ENCODE measurements around the gene DQX1.
A peak's percentile ranks its signal among the peaks of the same experiment; 100 is the strongest.

Gene DQX1

GRCh38 chr2:74510272-74510671 lies 15.8 kb downstream of the DQX1 start:
- no peak for DNase-seq

GRCh38 chr2:74507926-74508520 lies 18.0 kb downstream of the DQX1 start:
- DNase-seq, result no peak

GRCh38 chr2:74507145-74507925 lies 18.7 kb downstream of the DQX1 start, which contains the start of gene PCGF1:
PCGF1 (minus strand) TSS chr2:74507695; CDS start chr2:74507668, 27 bp downstream.
- peak; percentile 91 for DNase-seq

- no peak for DNase-seq
Observed at GRCh38 chr2:74505448-74506246, 20.4 kb downstream of the DQX1 start.

GRCh38 chr2:74504591-74504990 lies 21.4 kb downstream of the DQX1 start:
- DNase-seq, result no peak

DNA sequence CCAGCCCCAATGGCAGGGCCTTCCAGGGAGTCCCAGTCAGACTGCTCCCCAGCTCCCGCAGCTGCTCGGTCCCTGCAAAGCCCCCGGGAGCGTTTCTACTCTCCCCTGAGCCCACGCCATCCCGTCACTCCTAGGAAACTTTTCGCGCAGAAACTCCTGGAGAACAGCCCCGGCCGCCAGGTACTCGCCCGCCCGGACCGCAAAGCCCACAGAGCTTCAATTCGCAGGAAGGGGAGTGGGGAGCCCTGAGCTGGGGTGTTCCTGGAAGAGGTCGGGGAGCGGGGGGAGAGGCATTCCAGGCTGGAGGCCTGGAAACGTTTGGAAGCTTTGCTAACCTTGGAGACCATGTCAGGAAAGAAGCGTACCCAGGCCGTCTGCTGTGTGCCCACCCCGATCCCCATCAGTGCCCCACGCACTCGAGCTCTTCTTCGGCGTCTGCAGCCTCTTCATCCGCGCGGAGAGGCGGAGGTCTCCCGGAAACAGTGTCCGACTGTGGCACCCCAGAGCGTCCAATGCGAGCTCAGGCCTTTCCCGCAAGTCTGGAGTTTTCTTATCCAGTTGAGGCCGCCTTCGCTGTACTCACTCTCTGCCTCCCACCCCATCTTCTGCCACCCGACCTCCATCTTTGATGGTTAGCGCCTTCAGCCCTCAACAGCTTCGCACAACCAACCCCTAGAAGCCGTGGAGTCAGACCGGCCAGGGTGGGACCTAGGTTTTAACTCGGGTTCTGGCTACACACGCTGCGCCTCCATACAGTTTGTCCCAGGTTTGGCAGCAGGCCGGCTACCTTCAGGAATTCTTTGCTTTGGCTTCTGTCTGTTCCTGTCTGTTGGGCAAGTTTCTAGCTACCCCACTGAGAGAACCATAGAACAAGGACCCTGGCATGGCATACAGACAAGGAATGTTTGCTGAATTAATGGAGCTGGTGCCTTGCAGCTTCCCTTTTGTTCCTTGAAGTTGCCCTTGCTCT lies 22.2 kb downstream of the DQX1 start:
- DNase-seq, result no peak

DNA sequence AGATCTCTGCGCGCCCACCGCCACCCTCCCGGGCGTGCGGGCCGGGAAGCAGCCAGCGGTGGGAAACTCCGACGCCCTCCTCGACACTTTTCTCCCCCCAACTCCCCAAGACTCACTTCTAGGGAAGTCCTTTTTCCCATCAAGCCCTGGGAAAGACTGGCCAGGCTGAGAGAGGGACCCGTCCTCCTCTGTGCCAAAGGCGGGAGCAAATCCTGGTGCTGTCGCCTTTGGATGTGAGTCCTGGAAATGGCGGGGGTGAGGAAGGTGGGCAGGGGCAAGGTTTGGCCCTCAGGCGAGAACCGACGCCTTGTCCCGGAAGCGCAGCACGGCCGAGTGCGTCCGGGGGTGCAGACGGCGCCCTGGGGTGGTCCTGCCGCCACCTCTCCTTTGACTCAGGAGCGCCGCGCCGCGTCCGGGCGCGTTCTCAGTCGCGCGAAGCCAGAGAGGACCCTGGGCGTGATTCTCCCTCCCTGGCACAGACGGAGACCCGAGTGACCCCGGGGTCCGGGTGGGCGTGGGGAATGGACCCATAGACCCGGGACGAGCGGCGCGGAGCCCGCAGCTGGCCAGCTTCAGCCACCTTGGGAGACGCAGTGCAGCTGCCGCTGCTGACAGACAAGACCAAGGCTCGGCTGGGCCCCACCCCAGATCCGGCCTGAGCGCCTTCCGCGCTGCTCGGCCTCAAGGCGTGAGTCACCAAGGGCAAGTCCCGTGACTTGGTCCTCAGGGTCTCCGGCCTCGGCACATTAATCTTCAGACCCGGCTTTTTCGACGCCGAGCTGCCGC lies 23.1 kb downstream of the DQX1 start:
- DNase-seq, result no peak

GRCh38 chr2:74502147-74502719 lies 23.8 kb downstream of the DQX1 start:
- no peak for DNase-seq

GRCh38 chr2:74501335-74502071 lies 24.5 kb downstream of the DQX1 start:
- DNase-seq, result no peak

GRCh38 chr2:74500578-74500946 lies 25.5 kb downstream of the DQX1 start:
- no peak for DNase-seq

DNA sequence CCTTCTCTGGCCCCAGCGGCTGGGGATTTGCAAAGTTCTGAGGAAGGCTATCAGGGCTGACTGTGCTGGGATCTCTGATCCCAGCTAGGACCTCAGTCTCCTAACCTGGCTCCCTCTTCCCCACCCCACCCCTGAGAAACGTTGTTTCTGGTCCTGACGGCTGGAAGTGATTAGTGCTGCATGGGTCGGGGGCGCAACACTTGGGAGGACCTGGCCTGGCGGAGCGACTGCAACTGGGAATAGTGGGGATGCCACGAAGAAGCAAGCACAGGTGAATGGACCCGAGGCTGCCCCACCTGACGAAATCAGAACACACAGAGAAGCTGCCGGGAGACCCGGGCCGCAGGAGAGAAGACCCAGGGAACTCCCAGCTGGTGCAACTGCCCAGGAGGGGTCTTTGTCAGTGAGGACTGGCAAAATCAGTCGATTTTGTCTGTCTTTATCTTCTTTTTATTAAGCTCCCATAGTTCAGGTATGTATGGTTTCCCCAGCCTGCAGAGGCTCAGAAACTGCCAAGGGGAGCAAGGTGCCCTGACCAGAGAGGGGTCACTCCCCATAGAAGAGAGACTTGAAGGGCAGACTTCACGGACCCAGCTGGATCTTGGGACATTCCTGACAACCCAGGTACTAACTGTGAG lies 26.0 kb downstream of the DQX1 start:
- DNase-seq, result no peak

DNA sequence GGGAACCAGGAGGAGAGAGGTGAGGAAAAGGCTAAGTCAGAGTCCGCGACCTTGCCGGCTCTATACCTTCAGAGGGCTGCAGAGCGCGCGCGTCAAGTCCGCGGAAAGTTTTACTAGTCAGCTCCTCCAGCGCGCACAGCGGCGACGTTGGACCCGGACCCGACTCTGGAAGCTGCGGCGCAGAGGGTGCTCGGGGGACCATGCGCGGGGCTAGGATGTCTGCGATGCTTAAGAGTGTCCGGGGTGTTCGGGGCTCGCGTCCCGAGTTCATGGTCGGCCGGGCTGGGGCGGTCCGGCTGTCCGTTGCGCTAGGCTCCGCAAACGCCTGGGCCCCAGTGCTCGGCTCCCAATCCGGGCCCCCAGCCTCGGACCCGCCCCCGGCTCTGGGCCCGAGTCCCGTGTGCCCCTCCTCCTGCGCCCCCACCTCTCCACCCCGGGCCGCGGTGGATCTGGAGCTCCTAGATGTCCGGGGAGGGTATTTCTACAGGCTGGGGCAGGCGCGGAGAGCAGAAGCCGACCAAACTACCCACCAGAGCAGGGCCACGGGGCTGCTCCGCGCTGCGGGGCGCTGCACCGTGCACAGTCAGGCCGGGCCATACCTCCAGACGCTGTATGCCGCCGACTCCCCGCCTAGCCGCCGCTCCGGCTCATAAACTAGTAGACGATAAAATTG lies 26.6 kb downstream of the DQX1 start, which contains the start of gene LBX2:
TSS of gene LBX2 (minus strand) at position 337 of the 673 bp plus-strand sequence. CDS start at position 271, 66 bp downstream.
- DNase-seq, result no peak

DNA sequence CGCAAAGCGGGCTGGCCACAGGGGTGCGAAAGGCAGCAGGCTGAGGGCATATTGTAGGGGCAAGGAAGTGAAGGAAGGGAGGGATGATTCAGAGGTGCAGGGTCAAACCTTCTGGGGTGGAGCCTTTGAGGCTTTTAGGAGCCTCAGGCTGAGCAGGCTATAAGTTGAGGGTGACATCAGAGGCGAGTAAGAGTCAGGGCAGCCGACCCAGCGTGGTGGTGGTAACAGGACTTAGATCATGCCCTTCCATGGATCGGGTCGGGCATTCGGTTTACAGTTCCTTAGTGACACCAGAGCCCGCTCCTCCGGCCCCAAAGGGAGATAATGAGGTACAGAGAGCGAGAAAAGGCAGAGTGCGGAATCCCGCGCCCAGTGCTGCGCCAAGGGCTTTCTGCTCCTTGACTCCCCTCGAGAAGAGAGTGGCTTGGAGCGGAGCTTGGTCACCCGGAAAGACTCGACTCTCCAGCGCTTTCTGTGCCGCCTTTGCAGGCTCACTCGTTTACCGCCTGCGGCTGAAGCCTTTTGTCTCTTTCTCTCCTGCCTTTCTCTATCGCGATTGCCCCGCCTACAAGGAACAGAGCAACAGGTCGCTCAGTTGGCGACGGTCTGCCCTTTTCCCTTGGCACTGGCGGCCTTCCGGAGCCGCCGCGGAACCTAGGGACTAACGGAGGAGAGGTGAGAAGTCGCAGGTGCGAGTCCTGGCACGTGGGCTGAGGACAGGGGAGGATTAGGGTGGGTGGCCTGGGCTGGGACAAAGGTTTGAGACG lies 27.3 kb downstream of the DQX1 start:
- DNase-seq, result no peak

DNA sequence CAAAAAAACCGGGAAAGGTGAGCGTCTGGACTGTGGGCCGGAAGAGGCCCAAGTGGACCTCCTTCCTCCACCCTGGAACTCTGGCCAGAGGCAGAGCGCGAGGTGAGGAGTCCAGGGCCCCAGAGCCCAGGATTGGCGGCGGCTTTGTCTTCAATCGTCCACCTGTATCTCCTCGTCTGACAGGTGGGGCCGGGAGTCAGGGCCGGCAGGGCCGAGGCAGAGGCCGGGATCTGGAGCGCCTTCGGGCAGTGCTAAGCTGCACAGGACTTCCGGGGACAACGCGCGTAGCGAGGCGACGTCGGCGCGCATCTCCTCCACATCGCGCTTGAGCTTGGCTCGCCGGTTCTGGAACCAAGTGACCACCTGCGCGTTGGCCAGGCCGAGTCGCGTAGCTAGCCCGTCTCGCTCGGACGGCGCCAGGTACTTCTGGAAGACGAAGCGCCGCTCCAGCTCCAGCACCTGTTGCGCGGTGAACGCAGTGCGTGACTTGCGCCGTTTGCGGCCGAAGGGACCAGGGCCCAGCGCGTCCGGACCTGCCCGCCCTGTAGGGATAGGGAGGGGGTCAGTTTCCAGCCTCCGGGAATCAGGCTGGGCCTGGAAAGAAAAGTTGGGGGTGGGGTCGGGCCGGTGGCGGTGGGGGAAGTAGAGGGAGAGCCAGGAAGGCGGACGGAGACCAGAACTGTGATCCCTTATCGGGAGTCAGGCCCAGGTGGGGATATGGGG lies 28.1 kb downstream of the DQX1 start:
- DNase-seq, result no peak

- no peak for DNase-seq
Observed at GRCh38 chr2:74496997-74497776, 28.8 kb downstream of the DQX1 start.

DNA sequence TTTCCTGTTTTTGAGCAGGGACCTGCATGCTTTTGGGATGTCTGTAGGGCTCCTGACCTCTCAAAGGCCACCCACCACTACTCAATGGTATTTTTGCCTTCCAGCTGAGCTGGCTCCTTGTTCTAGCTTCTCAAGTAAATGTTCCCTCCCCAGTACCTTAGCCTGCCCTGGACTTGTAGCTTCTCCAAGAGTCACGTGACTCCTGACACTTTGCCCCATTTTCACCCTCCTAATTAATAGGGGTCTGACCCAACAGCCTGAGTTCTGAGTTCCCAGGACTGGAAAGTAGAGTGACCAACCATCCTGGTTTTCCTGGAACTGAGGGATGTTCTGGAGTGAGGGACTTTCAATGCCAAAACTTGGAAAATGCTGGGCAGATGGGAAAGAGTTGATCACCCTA lies 30.6 kb downstream of the DQX1 start:
- no peak for DNase-seq

GRCh38 chr2:74493546-74493945 lies 32.5 kb downstream of the DQX1 start:
- DNase-seq, result no peak
